Measurements from ENCODE around the gene TSHB. TPM values are rescaled to one million over a fixed set of nuclear protein-coding genes. Genes with fewer than 3 reads are reported as not detected.

TSHB gene
- total and polyA plus RNA-seq, 4 donors = not detected

- H3K27me3 ChIP-seq (ENCODE audit: control insufficient read depth in 3 of 3, insufficient read depth in 3 of 3, low read length in 2 of 3) = no peaks in the 10 kb centered on the region
- H3K4me3 ChIP-seq = no peak overlapping the region
- no peak for DNase-seq
- TF ChIP-seq CTCF (IDR thresholded peaks at IDR 0.05; ENCODE audit: control extremely low read depth, extremely low read depth) = no peak
- no peaks in the 10 kb centered on the region for H3K4me1 ChIP-seq (ENCODE audit: control insufficient read depth in 5 of 5, insufficient read depth in 5 of 5, low read length in 5 of 5)
- no peak overlapping the region for H3K27ac ChIP-seq (ENCODE audit: low read depth in 1 of 2, low read length in 1 of 2)
- no peak for ATAC-seq (ENCODE audit: insufficient read depth, low FRiP score)
- peaks cover 0 to 5% (median 0%) of the 10 kb centered on the region in 4 donors for H3K9me3 ChIP-seq (ENCODE audit: control insufficient read depth in 4 of 4, insufficient read depth in 3 of 4, low read length in 3 of 4)
- no peak overlapping the region for H3K9ac ChIP-seq (ENCODE audit: insufficient read depth in 1 of 2, low read length in 2 of 2)
- H3K36me3 ChIP-seq (ENCODE audit: control insufficient read depth in 4 of 4, insufficient read depth in 4 of 4, low read length in 4 of 4) = no peaks in the 10 kb centered on the region
Measured at GRCh38 chr1:115023593-115023992, 6.0 kb upstream of the TSHB start.

GRCh38 chr1:115031595-115031994, 2.0 kb downstream of the TSHB start:
- H3K9me3 ChIP-seq (ENCODE audit: control insufficient read depth in 4 of 4, insufficient read depth in 3 of 4, low read length in 3 of 4) = no peaks in the 10 kb centered on the region
- H3K27me3 ChIP-seq (ENCODE audit: control insufficient read depth in 3 of 3, insufficient read depth in 3 of 3, low read length in 2 of 3) = no peaks in the 10 kb centered on the region
- no peak overlapping the region for H3K27ac ChIP-seq (ENCODE audit: low read depth in 1 of 2, low read length in 1 of 2)
- ATAC-seq (ENCODE audit: insufficient read depth, low FRiP score) (no peak), DNase-seq (no peak)
- peaks cover 0 to under 1% (median 0%) of the 10 kb centered on the region in 5 donors for H3K4me1 ChIP-seq (ENCODE audit: control insufficient read depth in 5 of 5, insufficient read depth in 5 of 5, low read length in 5 of 5)
- H3K9ac ChIP-seq (ENCODE audit: insufficient read depth in 1 of 2, low read length in 2 of 2) = no peak overlapping the region
- no peaks in the 10 kb centered on the region for H3K36me3 ChIP-seq (ENCODE audit: control insufficient read depth in 4 of 4, insufficient read depth in 4 of 4, low read length in 4 of 4)
- TF ChIP-seq CTCF (IDR thresholded peaks at IDR 0.05; ENCODE audit: control extremely low read depth, extremely low read depth) = no peak
- WGBS, 2 donors = 68 to 71% methylated on average over 2 of the region's 2 CpGs
- H3K4me3 ChIP-seq = no peak overlapping the region

GRCh38 chr1:115035652-115036051, 6.0 kb downstream of the TSHB start:
- WGBS, 2 donors = 89% methylated on average over 1 of the region's 1 CpG
- Histone ChIP-seq H3K27ac (ENCODE audit: low read depth in 1 of 2, low read length in 1 of 2) (no peak overlapping the region), H3K9me3 (ENCODE audit: control insufficient read depth in 4 of 4, insufficient read depth in 3 of 4, low read length in 3 of 4) (no peaks in the 10 kb centered on the region), H3K4me1 (ENCODE audit: control insufficient read depth in 5 of 5, insufficient read depth in 5 of 5, low read length in 5 of 5) (peaks cover 0 to 9% (median 0%) of the 10 kb centered on the region in 5 donors), H3K9ac (ENCODE audit: insufficient read depth in 1 of 2, low read length in 2 of 2) (no peak overlapping the region), H3K4me3 (no peak overlapping the region), H3K36me3 (ENCODE audit: control insufficient read depth in 4 of 4, insufficient read depth in 4 of 4, low read length in 4 of 4) (no peaks in the 10 kb centered on the region), H3K27me3 (ENCODE audit: control insufficient read depth in 3 of 3, insufficient read depth in 3 of 3, low read length in 2 of 3) (no peaks in the 10 kb centered on the region)
- TF ChIP-seq CTCF (IDR thresholded peaks at IDR 0.05; ENCODE audit: control extremely low read depth, extremely low read depth) = no peak
- DNase-seq (no peak), ATAC-seq (ENCODE audit: insufficient read depth, low FRiP score) (no peak)

- Histone ChIP-seq H3K27ac (ENCODE audit: low read depth in 1 of 2, low read length in 1 of 2) (no peak overlapping the region), H3K9ac (ENCODE audit: insufficient read depth in 1 of 2, low read length in 2 of 2) (no peak overlapping the region), H3K36me3 (ENCODE audit: control insufficient read depth in 4 of 4, insufficient read depth in 4 of 4, low read length in 4 of 4) (no peaks in the 10 kb centered on the region), H3K9me3 (ENCODE audit: control insufficient read depth in 4 of 4, insufficient read depth in 3 of 4, low read length in 3 of 4) (no peaks in the 10 kb centered on the region), H3K4me3 (no peak overlapping the region), H3K4me1 (ENCODE audit: control insufficient read depth in 5 of 5, insufficient read depth in 5 of 5, low read length in 5 of 5) (peaks cover 0 to 9% (median 0%) of the 10 kb centered on the region in 5 donors), H3K27me3 (ENCODE audit: control insufficient read depth in 3 of 3, insufficient read depth in 3 of 3, low read length in 2 of 3) (no peaks in the 10 kb centered on the region)
- ATAC-seq (ENCODE audit: insufficient read depth, low FRiP score) (no peak), DNase-seq (peak in 1 of 3 donors; percentile 35)
- 65 to 87% methylated on average over 4 of the region's 4 CpGs for WGBS, 2 donors
- TF ChIP-seq CTCF (IDR thresholded peaks at IDR 0.05; ENCODE audit: control extremely low read depth, extremely low read depth) = no peak
Measured at GRCh38 chr1:115036814-115037507, 7.3 kb downstream of the TSHB start.

All from lung (tissue), 12 donors.